Measurements from ENCODE around the gene LRRC2. TPM values are rescaled to one million over a fixed set of nuclear protein-coding genes. Genes with fewer than 3 reads are reported as not detected.
"Not testable (repeated sequence)": the region's sequence is repeated elsewhere in the genome, so short reads cannot be mapped to it uniquely, and the experiment has no call there.

The LRRC2 gene
- total RNA-seq, 1 donor from 2014 or later: not detected

- DNase-seq (ENCODE audit: low spot score in 2 of 2): no peak
- H3K9me3 ChIP-seq: no peaks in the 10 kb centered on the region
- intact Hi-C loops (cut with DNase I): no loop called here
- H3K36me3 ChIP-seq: no peaks in the 10 kb centered on the region
- H3K27me3 ChIP-seq: no peaks in the 10 kb centered on the region
- no peaks in the 10 kb centered on the region for H3K4me1 ChIP-seq
- TF ChIP-seq CTCF (IDR thresholded peaks at IDR 0.05): no peak
- H3K27ac ChIP-seq: no peak overlapping the region
- H3K4me3 ChIP-seq: no peak overlapping the region
Observed at GRCh38 chr3:46533091-46533490, 33.0 kb downstream of the LRRC2 start.

GRCh38 chr3:46527239-46527638 is 38.9 kb downstream of the LRRC2 start:
- no peaks in the 10 kb centered on the region for H3K27me3 ChIP-seq
- no peak for DNase-seq (ENCODE audit: low spot score in 2 of 2)
- intact Hi-C loops (cut with DNase I): no loop called here

GRCh38 chr3:46524832-46525231 is 41.3 kb downstream of the LRRC2 start:
- no peak overlapping the region for H3K4me3 ChIP-seq
- H3K36me3 ChIP-seq: no peaks in the 10 kb centered on the region
- intact Hi-C loops (cut with DNase I): no loop called here
- no peak for DNase-seq (ENCODE audit: low spot score in 2 of 2)
- H3K9me3 ChIP-seq: no peaks in the 10 kb centered on the region
- H3K27me3 ChIP-seq: no peaks in the 10 kb centered on the region
- no peak for TF ChIP-seq CTCF (IDR thresholded peaks at IDR 0.05)
- no peaks in the 10 kb centered on the region for H3K4me1 ChIP-seq
- no peak overlapping the region for H3K27ac ChIP-seq

More at GRCh38 chr3:46527239-46527638, 38.9 kb downstream of the LRRC2 start:
- Histone ChIP-seq H3K4me3 (no peak overlapping the region), H3K4me1 (no peaks in the 10 kb centered on the region), H3K27ac (no peak overlapping the region), H3K36me3 (no peaks in the 10 kb centered on the region), H3K9me3 (no peaks in the 10 kb centered on the region)
- TF ChIP-seq CTCF (IDR thresholded peaks at IDR 0.05): no peak

- H3K9me3 ChIP-seq: no peaks in the 10 kb centered on the region
- H3K4me3 ChIP-seq: no peak overlapping the region
- H3K4me1 ChIP-seq: no peaks in the 10 kb centered on the region
- intact Hi-C loops (cut with DNase I): no loop called here
- no peaks in the 10 kb centered on the region for H3K27me3 ChIP-seq
- no peaks in the 10 kb centered on the region for H3K36me3 ChIP-seq
- no peak overlapping the region for H3K27ac ChIP-seq
- DNase-seq (ENCODE audit: low spot score in 2 of 2): no peak
- no peak for TF ChIP-seq CTCF (IDR thresholded peaks at IDR 0.05)
Observed at GRCh38 chr3:46524008-46524407, 42.1 kb downstream of the LRRC2 start.

GRCh38 chr3:46523556-46523955 is 42.5 kb downstream of the LRRC2 start:
- TF ChIP-seq CTCF (IDR thresholded peaks at IDR 0.05): no peak
- DNase-seq (ENCODE audit: low spot score in 2 of 2): no peak
- intact Hi-C loops (cut with DNase I): no loop called here

GRCh38 chr3:46522201-46522600 is 43.9 kb downstream of the LRRC2 start:
- intact Hi-C loops (cut with DNase I); H3K27ac ChIP-seq; H3K27me3 ChIP-seq; H3K9me3 ChIP-seq; H3K4me3 ChIP-seq; H3K36me3 ChIP-seq; DNase-seq (ENCODE audit: low spot score in 2 of 2); H3K4me1 ChIP-seq: not testable (repeated sequence)

More at GRCh38 chr3:46523556-46523955, 42.5 kb downstream of the LRRC2 start:
- no peaks in the 10 kb centered on the region for H3K36me3 ChIP-seq
- no peak overlapping the region for H3K27ac ChIP-seq
- no peaks in the 10 kb centered on the region for H3K27me3 ChIP-seq
- H3K9me3 ChIP-seq: no peaks in the 10 kb centered on the region
- H3K4me3 ChIP-seq: no peak overlapping the region
- no peaks in the 10 kb centered on the region for H3K4me1 ChIP-seq

Data from ascending aorta (tissue), 2 donors.